Measurements from ENCODE around the gene UBL4A. TPM values are rescaled to one million over a fixed set of nuclear protein-coding genes. Genes with fewer than 3 reads are reported as not detected.

Gene UBL4A
- total RNA-seq = 10 to 100 TPM; 32.9 to 63.4 (median 41.3) TPM

- H3K27me3 ChIP-seq = no peaks in the 10 kb centered on the region
- peak within 1 kb of the TSS in 2 of 3 donors; percentile 17 to 51 for H3K4me3 ChIP-seq (replicated peaks in 1 of 3)
- H3K9me3 ChIP-seq = no peaks in the 10 kb centered on the region
- TF ChIP-seq POLR2A (IDR thresholded peaks at IDR 0.05) (peak in 1 of 2 donors; percentile 67), CTCF (IDR thresholded peaks at IDR 0.05) (no peak)
- peak; percentile 81 to 92 for DNase-seq
- H3K36me3 ChIP-seq = no peaks in the 10 kb centered on the region
- WGBS, 2 donors = 0 to 14% methylated on average over 1 of the region's 95 CpGs
- peak within 1 kb of the TSS; percentile 51 to 79 (median 68) for H3K27ac ChIP-seq
- H3K4me1 ChIP-seq = peaks cover 0 to 13% of the 10 kb centered on the region in 2 donors
- intact Hi-C loops (cut with DNase I) = loop anchor here (5.0 kb wide), 1 partner anchor 49 kb away; the partner anchor contains the start of gene GDI1
Measured at GRCh38 chrX:154486396-154487207, at the start of gene UBL4A. UBL4A (minus strand) TSS chrX:154486615; CDS start chrX:154486584, 31 bp downstream.

GRCh38 chrX:154535892-154536291, 49.5 kb upstream of the UBL4A start:
- no peak overlapping the region for H3K27ac ChIP-seq
- peaks cover 2 to 19% of the 10 kb centered on the region in 2 donors for H3K4me1 ChIP-seq
- H3K4me3 ChIP-seq (replicated peaks in 1 of 3) = no peak overlapping the region
- no peak for DNase-seq
- intact Hi-C loops (cut with DNase I) = no loop called here
- WGBS, 2 donors = 89% methylated on average over 5 of the region's 9 CpGs; no CpG with 5 or more reads in 1 of the 2 donors
- TF ChIP-seq CTCF (IDR thresholded peaks at IDR 0.05) = no peak
- TF ChIP-seq POLR2A (IDR thresholded peaks at IDR 0.05) = no peak
- H3K9me3 ChIP-seq = no peaks in the 10 kb centered on the region
- peaks cover 7 to 8% of the 10 kb centered on the region in 2 donors for H3K36me3 ChIP-seq
- H3K27me3 ChIP-seq = no peaks in the 10 kb centered on the region

- intact Hi-C loops (cut with DNase I) = loop anchor here (5.0 kb wide), 1 partner anchor 132 kb away; no protein-coding TSS in a partner anchor
- WGBS, 2 donors = no CpG with 5 or more reads among the region's 34 CpGs
- TF ChIP-seq CTCF (IDR thresholded peaks at IDR 0.05) = peak; percentile 71 to 100 (median 96)
- TF ChIP-seq POLR2A (IDR thresholded peaks at IDR 0.05) = no peak
- DNase-seq = peak; percentile 84 to 85
- Histone ChIP-seq H3K36me3 (peaks cover 7 to 8% of the 10 kb centered on the region in 2 donors), H3K4me1 (peaks cover 2 to 17% of the 10 kb centered on the region in 2 donors), H3K9me3 (no peaks in the 10 kb centered on the region), H3K27me3 (no peaks in the 10 kb centered on the region), H3K4me3 (replicated peaks in 1 of 3) (no peak overlapping the region), H3K27ac (peak overlapping the region in 2 of 3 donors; percentile 39 to 41)
Measured at GRCh38 chrX:154534526-154535322, 48.3 kb upstream of the UBL4A start.

GRCh38 chrX:154532690-154533089, 46.3 kb upstream of the UBL4A start:
- DNase-seq = no peak
- peaks cover 0 to 11% of the 10 kb centered on the region in 2 donors for H3K4me1 ChIP-seq
- no peak overlapping the region for H3K4me3 ChIP-seq (replicated peaks in 1 of 3)
- intact Hi-C loops (cut with DNase I) = loop anchor here (5.0 kb wide), 1 partner anchor 130 kb away; no protein-coding TSS in a partner anchor
- H3K36me3 ChIP-seq = peaks cover 7 to 8% of the 10 kb centered on the region in 2 donors
- WGBS, 2 donors = no CpG with 5 or more reads among the region's 23 CpGs
- no peaks in the 10 kb centered on the region for H3K27me3 ChIP-seq
- H3K9me3 ChIP-seq = no peaks in the 10 kb centered on the region
- TF ChIP-seq POLR2A (IDR thresholded peaks at IDR 0.05) = no peak
- TF ChIP-seq CTCF (IDR thresholded peaks at IDR 0.05) = no peak
- no peak overlapping the region for H3K27ac ChIP-seq

Data from thyroid gland (tissue), 4 donors.